GM21529 (cell line): ENCODE measurements around the gene LTBP2.
"Not testable (repeated sequence)": the region's sequence is repeated elsewhere in the genome, so short reads cannot be mapped to it uniquely, and the experiment has no call there.

ENCODE experiments used
- ATAC-seq: cut with Tn5 transposase; IDR thresholded peaks from one replicate; pipeline ENCODE4 v1.9.1; 2021; ENCODE audit not compliant: unreplicated experiment

The LTBP2 gene

DNA sequence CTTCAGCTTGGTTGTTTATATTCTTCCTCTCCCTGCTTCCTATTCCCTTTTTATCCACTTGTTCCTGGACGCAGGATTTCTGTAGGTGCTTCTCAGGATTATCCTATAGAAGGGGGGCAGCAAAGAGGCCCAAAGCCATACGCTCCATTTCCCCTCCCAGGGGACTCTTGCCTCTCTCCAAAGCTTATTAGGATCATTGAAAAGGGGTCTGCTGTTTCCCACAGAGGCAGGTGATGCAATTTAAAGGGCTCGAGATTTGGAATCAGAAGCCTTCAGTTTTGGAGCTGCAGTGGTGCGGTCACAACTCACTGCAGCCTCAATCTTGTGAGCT, 154.5 kb downstream of the LTBP2 start:
- ATAC-seq, result no peak

DNA sequence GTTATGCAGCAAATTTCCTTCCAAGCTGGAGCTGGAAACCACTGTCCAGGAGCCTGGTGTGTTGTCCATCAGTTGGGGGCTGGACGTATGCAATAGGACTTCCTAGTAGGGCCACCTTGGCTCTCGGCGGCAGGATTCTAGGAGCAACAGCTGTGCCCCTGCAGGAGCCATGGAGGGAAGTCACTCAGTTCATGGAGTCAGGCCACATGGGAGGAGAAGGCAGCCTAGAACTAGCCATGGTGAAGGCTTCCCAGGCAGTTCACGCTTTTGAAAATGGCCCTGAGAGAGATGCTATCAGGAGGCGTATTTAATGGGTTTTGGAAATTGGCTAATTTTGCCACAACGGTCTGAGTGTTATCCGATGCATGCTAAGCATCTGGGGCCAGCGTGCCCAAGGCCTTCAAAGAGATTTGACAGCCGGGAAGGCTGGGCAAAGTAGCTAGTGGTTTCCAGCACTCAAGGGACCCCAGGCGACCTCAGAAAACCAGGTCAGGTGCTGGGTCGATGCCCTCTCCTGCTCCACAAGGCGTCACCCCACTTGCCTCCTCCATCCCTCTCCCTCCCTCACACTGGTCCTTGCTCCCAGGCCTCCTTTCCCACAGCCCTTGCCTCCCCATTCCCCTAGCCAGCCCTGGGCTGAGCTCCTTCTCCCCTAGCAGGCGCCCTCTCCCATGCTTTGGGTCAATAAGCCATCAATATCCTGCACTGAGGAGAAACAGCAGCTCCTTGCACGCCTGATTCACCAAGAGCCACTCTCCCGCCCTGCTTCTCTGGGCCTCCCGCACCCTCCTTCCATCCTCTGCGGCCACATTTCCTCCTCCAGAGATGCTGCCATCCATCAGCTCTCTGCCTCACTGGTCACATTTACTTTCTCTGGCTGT, 155.1 kb downstream of the LTBP2 start:
- no peak for ATAC-seq

- ATAC-seq, result not testable (repeated sequence)
Observed at GRCh38 chr14:74454397-74454796, 157.6 kb downstream of the LTBP2 start.
